Tibial nerve (tissue), 4 donors: ENCODE data around the gene SLC7A5. TPM values are rescaled to one million over a fixed set of nuclear protein-coding genes. Genes with fewer than 3 reads are reported as not detected.

Experiments
- DNase-seq, 2 donors: peaks; one replicate each; pipeline ENCODE4 v3.0.0-alpha.2; 2019; ENCODE audit warnings: low spot score in 2 of 2
- H3K27ac ChIP-seq, 4 donors: fragments of 200-600 bp; sonication (generic) in 3 of 4; one replicate each; pipeline ENCODE4 v1.5.1; 2017 to 2019; ENCODE audit warnings: mild to moderate bottlenecking in 1 of 4
- H3K27me3 ChIP-seq, 2 donors: fragments of 200-600 bp; sonication (generic) in 1 of 2; one replicate each; pipeline versions ENCODE4 v1.5.1 to v1.6.0; 2017 to 2019
- H3K36me3 ChIP-seq, 3 donors: fragments of 200-600 bp; sonication (generic); one replicate each; pipeline ENCODE4 v1.5.1; 2018 to 2019
- H3K4me1 ChIP-seq, 4 donors: fragments of 200-600 bp; sonication (generic) in 3 of 4; one replicate each; pipeline ENCODE4 v1.5.1; 2017 to 2019
- H3K4me3 ChIP-seq, 4 donors: fragments of 200-600 bp; sonication (generic) in 3 of 4; one replicate each; pipeline ENCODE4 v1.5.1; 2017 to 2019; ENCODE audit warnings: mild to moderate bottlenecking in 1 of 4, moderate library complexity in 1 of 4
- H3K9me3 ChIP-seq, 4 donors: fragments of 200-600 bp; sonication (generic) in 3 of 4; one replicate each; pipeline ENCODE4 v1.5.1; 2017 to 2019
- EP300 ChIP-seq, 2 donors: sonication (generic); formaldehyde crosslinking; IDR thresholded peaks; one replicate each; pipeline ENCODE4 v1.6.1; 2017; ENCODE audit warnings: antibody characterized with exemption in 2 of 2, mild to moderate bottlenecking in 1 of 2
- POLR2A ChIP-seq, 2 donors: fragments of 450-650 bp; IDR thresholded peaks; one replicate each; pipeline ENCODE4 v1.6.1; 2017; ENCODE audit warnings: antibody characterized with exemption in 2 of 2, mild to moderate bottlenecking in 2 of 2, moderate library complexity in 2 of 2
- WGBS, 2 donors: methylation state at CpG; one replicate each; pipeline ENCODE4 v1.1.5; 2018; 5-methylcytosine and 5-hydroxymethylcytosine counted together
- total RNA-seq, 4 donors: library from RNA; depleted of rRNA; stranded (reverse); fragments of >200 nt; gene quantifications; one replicate each; pipeline ENCODE4 v1.1.0, GENCODE V29; 2016
- TF ChIP-seq, protein P1 (sequence below), 5 experiments: fragments of 200-600 bp in 3 of 5; fragments of 450-650 bp in 2 of 5; sonication (generic) in 3 of 5; IDR thresholded peaks; one replicate each; pipeline ENCODE4 v1.5.1; 2016 to 2019; ENCODE audit warnings: antibody characterized with exemption in 5 of 5, mild to moderate bottlenecking in 3 of 5, moderate library complexity in 2 of 5

The SLC7A5 gene
- total RNA-seq, 4 donors from 2014 or later = 5.5 to 6.6 (median 6.0) TPM

DNA sequence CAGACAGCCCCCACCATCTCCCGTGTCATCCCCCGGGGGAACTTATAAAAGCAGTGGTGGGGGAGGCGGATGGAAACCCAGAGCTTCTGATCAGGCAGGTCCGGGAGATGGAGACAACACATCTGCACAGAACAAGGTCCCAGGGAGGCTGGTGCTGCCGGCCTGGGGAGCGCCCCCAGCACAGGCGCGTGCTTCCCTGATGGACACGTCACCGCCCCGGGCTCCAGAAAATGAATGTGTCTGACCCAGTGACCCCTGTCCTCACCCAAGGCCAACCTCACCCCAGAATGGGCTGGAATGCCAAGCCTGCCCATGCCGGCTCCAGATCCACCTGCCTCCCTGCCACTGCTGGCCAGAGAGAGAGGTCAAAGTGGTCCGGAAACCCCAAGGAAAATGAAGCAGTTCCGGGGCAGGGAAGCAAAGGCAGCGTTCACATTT lies 12.5 kb downstream of the SLC7A5 start:
- WGBS, 2 donors = 80 to 86% methylated on average over 15 of the region's 15 CpGs
- peak overlapping the region in 3 of 4 donors; percentile 31 to 90 (median 83) for H3K27ac ChIP-seq
- peaks cover 0 to 68% (median 24%) of the 10 kb centered on the region in 4 donors for H3K4me1 ChIP-seq
- DNase-seq = no peak
- H3K4me3 ChIP-seq = peak overlapping the region in 1 of 4 donors; percentile 27
- no peaks in the 10 kb centered on the region for H3K36me3 ChIP-seq
- no peaks in the 10 kb centered on the region for H3K9me3 ChIP-seq
- TF ChIP-seq, protein P1, sequence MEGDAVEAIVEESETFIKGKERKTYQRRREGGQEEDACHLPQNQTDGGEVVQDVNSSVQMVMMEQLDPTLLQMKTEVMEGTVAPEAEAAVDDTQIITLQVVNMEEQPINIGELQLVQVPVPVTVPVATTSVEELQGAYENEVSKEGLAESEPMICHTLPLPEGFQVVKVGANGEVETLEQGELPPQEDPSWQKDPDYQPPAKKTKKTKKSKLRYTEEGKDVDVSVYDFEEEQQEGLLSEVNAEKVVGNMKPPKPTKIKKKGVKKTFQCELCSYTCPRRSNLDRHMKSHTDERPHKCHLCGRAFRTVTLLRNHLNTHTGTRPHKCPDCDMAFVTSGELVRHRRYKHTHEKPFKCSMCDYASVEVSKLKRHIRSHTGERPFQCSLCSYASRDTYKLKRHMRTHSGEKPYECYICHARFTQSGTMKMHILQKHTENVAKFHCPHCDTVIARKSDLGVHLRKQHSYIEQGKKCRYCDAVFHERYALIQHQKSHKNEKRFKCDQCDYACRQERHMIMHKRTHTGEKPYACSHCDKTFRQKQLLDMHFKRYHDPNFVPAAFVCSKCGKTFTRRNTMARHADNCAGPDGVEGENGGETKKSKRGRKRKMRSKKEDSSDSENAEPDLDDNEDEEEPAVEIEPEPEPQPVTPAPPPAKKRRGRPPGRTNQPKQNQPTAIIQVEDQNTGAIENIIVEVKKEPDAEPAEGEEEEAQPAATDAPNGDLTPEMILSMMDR (IDR thresholded peaks at IDR 0.05) = no peak
- TF ChIP-seq EP300 (IDR thresholded peaks at IDR 0.05) (no peak), POLR2A (IDR thresholded peaks at IDR 0.05) (no peak)
- H3K27me3 ChIP-seq = no peaks in the 10 kb centered on the region

DNA sequence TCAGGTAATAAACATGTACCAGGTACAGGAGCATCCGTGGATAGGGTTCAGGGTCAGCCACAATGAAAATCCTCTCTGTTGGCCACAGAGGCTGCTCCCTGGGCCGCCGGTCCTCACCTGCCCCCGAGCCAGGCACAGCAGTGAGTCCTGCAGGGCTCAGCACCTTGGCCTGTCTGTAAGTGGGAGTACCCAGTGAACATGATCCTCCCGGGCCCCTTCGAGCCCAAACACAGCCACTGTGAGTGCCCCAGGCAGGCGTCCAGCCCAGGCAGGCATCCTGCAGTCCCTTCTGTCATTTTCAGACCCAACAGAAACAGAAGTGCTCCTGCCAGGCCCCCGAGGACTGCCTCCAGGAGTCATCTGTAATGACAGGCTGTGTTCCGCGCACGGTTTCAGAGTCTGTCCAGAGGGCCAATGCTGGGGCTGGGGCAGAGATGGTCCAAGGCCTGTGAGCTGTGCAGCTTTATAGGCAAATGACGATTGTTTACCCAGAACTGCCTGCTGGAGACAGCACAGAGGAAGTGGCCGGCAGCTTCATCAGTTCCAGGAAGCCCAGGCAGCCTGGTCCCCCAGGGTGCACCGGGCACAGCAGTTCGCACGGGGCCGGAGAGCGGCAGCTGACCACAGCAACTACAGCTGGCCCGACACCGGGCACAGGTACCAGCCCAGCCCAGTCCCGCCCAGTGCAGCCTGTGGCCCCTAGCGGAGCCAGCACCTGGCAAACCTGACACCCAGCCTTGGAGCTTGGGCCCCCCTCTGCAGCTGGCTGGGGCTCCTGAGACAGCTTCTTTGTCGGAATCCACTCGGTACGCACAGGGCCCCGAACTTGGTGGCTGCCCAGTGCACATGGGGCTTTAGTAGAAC lies 13.2 kb downstream of the SLC7A5 start:
- peaks cover 0 to 65% (median 24%) of the 10 kb centered on the region in 4 donors for H3K4me1 ChIP-seq
- H3K4me3 ChIP-seq = peak overlapping the region in 1 of 4 donors; percentile 27
- H3K27ac ChIP-seq = peak overlapping the region in 3 of 4 donors; percentile 74 to 90 (median 83)
- H3K27me3 ChIP-seq = no peaks in the 10 kb centered on the region
- TF ChIP-seq, protein P1 (IDR thresholded peaks at IDR 0.05) = no peak
- TF ChIP-seq POLR2A (IDR thresholded peaks at IDR 0.05) = no peak
- TF ChIP-seq EP300 (IDR thresholded peaks at IDR 0.05) = peak in 1 of 2 donors; percentile 10
- peaks cover 0 to 4% (median 0%) of the 10 kb centered on the region in 3 donors for H3K36me3 ChIP-seq
- DNase-seq = peak in 1 of 2 donors; percentile 34
- 58 to 65% methylated on average over 23 to 25 of the region's 26 CpGs for WGBS, 2 donors
- H3K9me3 ChIP-seq = no peaks in the 10 kb centered on the region

DNA sequence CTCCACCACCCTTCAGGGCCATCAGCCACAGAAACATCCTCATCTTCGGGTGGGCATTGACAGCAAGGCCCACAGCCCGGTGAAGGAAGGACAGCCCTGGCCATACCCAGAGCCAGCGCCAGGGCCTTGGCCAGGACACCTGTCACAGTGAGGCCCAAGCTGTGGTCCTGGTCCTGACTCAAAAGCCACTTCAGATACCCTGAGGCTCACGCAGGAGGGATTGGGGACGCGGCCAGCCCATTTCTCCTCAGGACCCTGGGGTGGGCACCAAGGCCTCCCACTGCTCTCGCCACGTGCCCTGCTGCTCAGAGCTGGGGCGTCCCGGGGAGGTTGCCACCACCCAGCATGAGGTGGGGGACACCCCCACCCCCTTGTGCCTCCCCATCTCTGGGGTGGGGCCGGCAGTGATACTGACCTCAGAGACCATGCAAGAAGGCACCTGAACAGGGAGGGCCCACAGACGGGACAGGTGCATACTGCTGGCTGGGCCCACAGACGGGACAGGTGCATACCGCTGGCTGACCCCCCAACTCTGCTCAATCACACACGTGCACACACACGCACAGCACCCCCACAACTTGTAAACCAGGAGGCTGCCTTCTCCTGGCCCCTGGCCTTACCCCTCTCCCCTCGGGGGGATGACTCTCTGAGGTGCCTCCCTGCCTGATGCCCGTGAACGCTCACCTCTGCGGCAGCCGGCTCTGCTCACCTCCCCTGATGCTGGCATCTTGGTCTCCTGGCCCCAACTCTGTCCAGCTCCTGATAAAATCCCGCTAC lies 14.2 kb downstream of the SLC7A5 start:
- H3K9me3 ChIP-seq = no peaks in the 10 kb centered on the region
- no peak overlapping the region for H3K4me3 ChIP-seq
- DNase-seq = no peak
- H3K27me3 ChIP-seq = no peaks in the 10 kb centered on the region
- peaks cover 0 to 66% (median 29%) of the 10 kb centered on the region in 4 donors for H3K4me1 ChIP-seq
- TF ChIP-seq, protein P1 (IDR thresholded peaks at IDR 0.05) = no peak
- TF ChIP-seq EP300 (IDR thresholded peaks at IDR 0.05) (no peak), POLR2A (IDR thresholded peaks at IDR 0.05) (no peak)
- 88 to 92% methylated on average over 19 of the region's 22 CpGs for WGBS, 2 donors
- H3K36me3 ChIP-seq = peaks cover 0 to 12% (median 0%) of the 10 kb centered on the region in 3 donors
- H3K27ac ChIP-seq = peak overlapping the region; percentile 55 to 90 (median 79)

DNA sequence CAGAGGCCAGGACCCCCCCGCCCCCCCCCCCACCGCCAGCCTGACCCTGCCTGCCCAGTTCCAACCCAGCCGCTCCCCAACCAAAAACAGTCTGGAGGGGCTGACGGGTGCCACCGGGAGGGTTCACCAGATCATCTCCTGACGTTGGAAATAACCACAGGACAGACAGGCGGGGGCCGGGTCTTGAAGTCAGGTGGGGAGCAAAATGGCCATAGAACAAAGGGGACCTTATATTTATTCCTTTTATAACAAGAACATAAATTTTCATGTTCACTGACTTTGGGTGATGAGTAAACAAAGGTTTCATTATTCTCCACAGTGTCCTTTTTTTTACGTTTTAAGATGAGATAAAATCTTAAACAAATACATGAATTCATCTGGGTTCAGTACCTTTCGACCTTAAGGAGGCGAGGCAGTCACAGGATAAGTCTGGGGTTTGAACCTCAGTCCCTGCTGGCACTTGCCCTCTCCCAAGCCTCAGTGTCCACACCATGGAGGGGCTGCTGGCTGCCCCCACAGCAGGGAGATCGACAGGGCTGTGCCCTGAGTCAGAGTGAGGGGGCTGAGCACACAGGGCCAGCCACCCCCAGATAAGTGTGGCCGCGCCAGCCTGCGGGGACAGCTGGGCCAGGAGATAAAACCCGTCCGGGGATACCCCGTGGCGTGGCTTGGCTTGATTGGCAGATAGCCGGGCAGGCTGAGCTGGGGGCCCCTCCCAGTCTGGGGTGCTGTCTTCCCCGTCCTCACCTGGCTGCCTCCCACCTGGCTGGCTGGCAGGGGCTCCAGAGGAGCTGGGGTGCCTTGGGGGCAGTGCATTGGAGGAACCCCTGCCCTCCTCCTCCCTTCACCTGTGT lies 15.0 kb downstream of the SLC7A5 start:
- WGBS, 2 donors = 31 to 38% methylated on average over 10 to 19 of the region's 21 CpGs
- TF ChIP-seq POLR2A (IDR thresholded peaks at IDR 0.05) (no peak), EP300 (IDR thresholded peaks at IDR 0.05) (no peak)
- TF ChIP-seq, protein P1 (IDR thresholded peaks at IDR 0.05) = no peak
- H3K27ac ChIP-seq = peak overlapping the region; percentile 55 to 90 (median 79)
- DNase-seq = no peak
- H3K9me3 ChIP-seq = no peaks in the 10 kb centered on the region
- H3K36me3 ChIP-seq = peaks cover 0 to 12% (median 0%) of the 10 kb centered on the region in 3 donors
- H3K4me1 ChIP-seq = peaks cover 0 to 74% (median 35%) of the 10 kb centered on the region in 4 donors
- H3K27me3 ChIP-seq = no peaks in the 10 kb centered on the region
- H3K4me3 ChIP-seq = peak overlapping the region in 3 of 4 donors; percentile 26 to 43 (median 36)
